ENCODE data around the gene CTU2. TPM values are rescaled to one million over a fixed set of nuclear protein-coding genes. Genes with fewer than 3 reads are reported as not detected.

The CTU2 gene
- total RNA-seq, 4 donors from 2014 or later = 7.7 to 21.2 (median 13.6) TPM

DNA sequence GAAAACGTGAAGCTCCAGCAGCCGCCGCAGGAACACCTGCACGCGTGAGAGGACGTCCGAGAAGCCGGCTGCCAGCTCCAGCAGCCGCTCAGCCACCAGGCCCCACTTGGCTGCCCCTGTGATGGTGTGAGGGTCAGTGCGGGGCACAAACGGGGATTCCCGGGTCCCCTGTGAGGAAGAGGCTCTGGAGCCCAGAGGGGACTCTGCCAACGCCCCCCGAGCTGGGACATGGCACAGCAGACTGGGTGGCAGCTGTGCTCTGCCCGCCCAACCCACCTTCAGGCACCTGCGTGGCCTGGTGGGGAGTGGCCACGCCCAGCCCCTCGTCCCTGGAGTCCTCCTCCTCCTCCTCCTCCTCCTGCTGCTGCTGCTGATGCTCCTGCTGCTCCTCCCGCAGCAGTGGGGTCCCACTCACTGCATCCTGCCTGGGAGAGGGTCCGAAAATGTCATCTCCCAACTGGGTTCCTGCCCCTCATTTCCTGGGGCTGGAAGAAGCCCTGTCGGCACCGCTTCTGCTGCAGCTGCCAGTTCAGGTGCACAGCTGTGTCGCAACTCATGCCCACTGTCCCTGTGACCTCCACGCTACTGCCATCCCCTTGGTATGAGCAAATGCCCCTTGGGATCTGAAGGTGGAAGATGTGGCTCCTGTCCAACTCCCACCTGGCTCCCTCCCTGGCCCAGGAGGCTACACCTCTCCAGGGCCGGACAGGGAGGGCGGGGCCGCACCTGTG lies 27.5 kb downstream of the CTU2 start:
- no peaks in the 10 kb centered on the region for H3K27me3 ChIP-seq
- no peak for DNase-seq
- H3K4me1 ChIP-seq = peaks cover 7 to 12% of the 10 kb centered on the region in 2 donors
- H3K4me3 ChIP-seq (replicated peaks in 1 of 3) = no peak overlapping the region
- TF ChIP-seq POLR2A (IDR thresholded peaks at IDR 0.05) = no peak
- TF ChIP-seq, protein P1, sequence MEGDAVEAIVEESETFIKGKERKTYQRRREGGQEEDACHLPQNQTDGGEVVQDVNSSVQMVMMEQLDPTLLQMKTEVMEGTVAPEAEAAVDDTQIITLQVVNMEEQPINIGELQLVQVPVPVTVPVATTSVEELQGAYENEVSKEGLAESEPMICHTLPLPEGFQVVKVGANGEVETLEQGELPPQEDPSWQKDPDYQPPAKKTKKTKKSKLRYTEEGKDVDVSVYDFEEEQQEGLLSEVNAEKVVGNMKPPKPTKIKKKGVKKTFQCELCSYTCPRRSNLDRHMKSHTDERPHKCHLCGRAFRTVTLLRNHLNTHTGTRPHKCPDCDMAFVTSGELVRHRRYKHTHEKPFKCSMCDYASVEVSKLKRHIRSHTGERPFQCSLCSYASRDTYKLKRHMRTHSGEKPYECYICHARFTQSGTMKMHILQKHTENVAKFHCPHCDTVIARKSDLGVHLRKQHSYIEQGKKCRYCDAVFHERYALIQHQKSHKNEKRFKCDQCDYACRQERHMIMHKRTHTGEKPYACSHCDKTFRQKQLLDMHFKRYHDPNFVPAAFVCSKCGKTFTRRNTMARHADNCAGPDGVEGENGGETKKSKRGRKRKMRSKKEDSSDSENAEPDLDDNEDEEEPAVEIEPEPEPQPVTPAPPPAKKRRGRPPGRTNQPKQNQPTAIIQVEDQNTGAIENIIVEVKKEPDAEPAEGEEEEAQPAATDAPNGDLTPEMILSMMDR (IDR thresholded peaks at IDR 0.05) = no peak
- peaks cover 21 to 28% of the 10 kb centered on the region in 2 donors for H3K36me3 ChIP-seq
- no peaks in the 10 kb centered on the region for H3K9me3 ChIP-seq
- 94 to 100% methylated on average over 3 to 23 of the region's 27 CpGs for WGBS, 2 donors
- intact Hi-C loops (cut with DNase I) = no loop called here
- no peak overlapping the region for H3K27ac ChIP-seq

DNA sequence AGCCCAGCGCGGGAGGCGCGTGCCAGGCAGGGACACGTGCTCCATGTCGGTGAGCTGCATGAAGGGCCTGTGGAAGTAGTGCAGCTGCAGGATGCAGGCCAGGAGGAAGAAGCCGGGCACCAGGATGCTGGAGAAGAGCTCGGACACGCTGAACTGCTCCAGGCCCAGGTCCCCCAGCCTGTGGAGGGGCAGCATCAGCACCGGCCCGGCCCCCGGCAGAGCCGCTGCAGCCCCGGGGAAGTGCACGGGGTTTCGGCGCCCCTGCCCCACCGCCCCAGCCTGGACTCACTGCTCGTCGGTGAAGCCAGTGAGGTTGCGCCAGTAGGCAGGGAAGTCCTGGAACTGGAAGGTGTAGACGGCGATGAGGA lies 28.0 kb downstream of the CTU2 start:
- 92 to 95% methylated on average over 9 to 18 of the region's 23 CpGs for WGBS, 2 donors
- Histone ChIP-seq H3K4me1 (peaks cover 7 to 12% of the 10 kb centered on the region in 2 donors), H3K36me3 (peaks cover 21 to 28% of the 10 kb centered on the region in 2 donors), H3K27me3 (no peaks in the 10 kb centered on the region), H3K9me3 (no peaks in the 10 kb centered on the region), H3K27ac (no peak overlapping the region), H3K4me3 (replicated peaks in 1 of 3) (no peak overlapping the region)
- intact Hi-C loops (cut with DNase I) = no loop called here
- no peak for DNase-seq
- no peak for TF ChIP-seq POLR2A (IDR thresholded peaks at IDR 0.05)
- TF ChIP-seq, protein P1 (IDR thresholded peaks at IDR 0.05) = no peak

DNA sequence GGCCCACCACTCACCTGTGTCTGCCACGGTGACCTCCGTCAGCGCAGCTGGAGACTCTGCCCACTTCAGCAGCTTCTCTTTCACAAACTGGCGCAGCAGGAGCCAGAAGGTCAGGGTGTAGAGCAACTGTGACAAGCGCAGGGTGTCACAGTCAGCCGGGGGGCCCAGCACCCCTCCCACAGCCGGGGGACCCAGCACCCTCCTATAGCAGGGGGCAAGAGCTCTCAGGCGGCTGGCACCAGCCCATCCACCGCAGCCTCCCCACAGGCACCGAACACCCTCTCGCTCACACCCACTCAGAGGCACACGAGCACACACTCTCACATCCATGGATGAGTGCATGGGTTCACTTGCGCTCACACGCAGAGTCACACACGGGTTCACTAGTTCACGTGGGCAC lies 28.8 kb downstream of the CTU2 start:
- no peak for TF ChIP-seq POLR2A (IDR thresholded peaks at IDR 0.05)
- TF ChIP-seq, protein P1 (IDR thresholded peaks at IDR 0.05) = no peak
- intact Hi-C loops (cut with DNase I) = loop anchor here (5.0 kb wide), 1 partner anchor 432 kb away; no protein-coding TSS in a partner anchor
- Histone ChIP-seq H3K27ac (no peak overlapping the region), H3K36me3 (peaks cover 21 to 28% of the 10 kb centered on the region in 2 donors), H3K4me3 (replicated peaks in 1 of 3) (no peak overlapping the region), H3K9me3 (no peaks in the 10 kb centered on the region), H3K27me3 (no peaks in the 10 kb centered on the region), H3K4me1 (peaks cover 7 to 12% of the 10 kb centered on the region in 2 donors)
- 96% methylated on average over 13 of the region's 16 CpGs; no CpG with 5 or more reads in 1 of the 2 donors for WGBS, 2 donors
- no peak for DNase-seq

DNA sequence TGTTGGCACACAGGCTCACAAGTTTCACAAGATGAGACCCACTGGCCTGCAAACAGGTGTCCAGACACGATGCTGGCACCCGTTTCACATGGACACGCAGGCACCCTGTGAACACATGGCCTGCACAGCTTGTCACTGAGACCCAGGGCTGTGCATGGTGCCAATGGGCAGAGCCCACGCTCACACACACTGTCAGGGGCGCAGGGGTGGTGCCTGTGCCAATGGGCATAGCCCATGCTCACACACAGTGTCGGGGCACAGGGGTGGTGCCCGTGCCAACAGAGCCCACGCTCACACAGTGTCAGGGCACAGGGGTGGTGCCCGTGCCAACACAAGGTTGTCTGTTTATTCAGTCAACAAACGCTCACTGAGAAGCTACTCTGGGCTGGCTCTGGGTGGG lies 29.3 kb downstream of the CTU2 start:
- no peak overlapping the region for H3K27ac ChIP-seq
- H3K9me3 ChIP-seq = no peaks in the 10 kb centered on the region
- no peak for DNase-seq
- intact Hi-C loops (cut with DNase I) = loop anchor here (5.0 kb wide), 1 partner anchor 432 kb away; no protein-coding TSS in a partner anchor
- H3K27me3 ChIP-seq = no peaks in the 10 kb centered on the region
- TF ChIP-seq, protein P1 (IDR thresholded peaks at IDR 0.05) = no peak
- TF ChIP-seq POLR2A (IDR thresholded peaks at IDR 0.05) = no peak
- peaks cover 21 to 26% of the 10 kb centered on the region in 2 donors for H3K36me3 ChIP-seq
- 92% methylated on average over 6 to 10 of the region's 10 CpGs for WGBS, 2 donors
- no peak overlapping the region for H3K4me3 ChIP-seq (replicated peaks in 1 of 3)
- peaks cover 7 to 12% of the 10 kb centered on the region in 2 donors for H3K4me1 ChIP-seq

DNA sequence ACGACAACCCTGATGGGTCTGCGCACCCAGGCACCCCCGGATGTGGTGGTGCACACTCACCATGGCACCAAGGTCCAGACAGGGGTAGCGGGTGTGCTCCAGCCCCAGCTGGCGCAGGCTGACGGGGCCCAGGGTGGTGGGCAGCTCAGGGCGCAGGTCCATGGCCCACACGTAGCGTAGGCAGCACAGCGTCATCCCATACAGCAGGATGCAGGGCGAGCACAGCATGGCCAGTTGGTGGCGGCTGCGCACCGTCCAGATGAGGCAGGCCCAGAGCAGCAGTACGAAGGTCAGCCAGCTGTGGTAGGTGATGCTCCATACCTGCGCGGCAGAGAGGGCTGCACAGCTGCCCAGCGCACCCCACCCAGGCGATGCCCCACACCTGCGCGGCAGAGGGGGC lies 29.8 kb downstream of the CTU2 start:
- H3K4me3 ChIP-seq (replicated peaks in 1 of 3) = no peak overlapping the region
- TF ChIP-seq, protein P1 (IDR thresholded peaks at IDR 0.05) = no peak
- TF ChIP-seq POLR2A (IDR thresholded peaks at IDR 0.05) = no peak
- H3K4me1 ChIP-seq = peaks cover 7 to 12% of the 10 kb centered on the region in 2 donors
- intact Hi-C loops (cut with DNase I) = loop anchor here (5.0 kb wide), 1 partner anchor 431 kb away; no protein-coding TSS in a partner anchor
- no peaks in the 10 kb centered on the region for H3K27me3 ChIP-seq
- peaks cover 21 to 22% of the 10 kb centered on the region in 2 donors for H3K36me3 ChIP-seq
- H3K9me3 ChIP-seq = no peaks in the 10 kb centered on the region
- WGBS, 2 donors = 100% methylated on average over 3 of the region's 21 CpGs
- no peak for DNase-seq
- no peak overlapping the region for H3K27ac ChIP-seq

Measured in thyroid gland (tissue), 4 donors.